ENCODE measurements around the gene CRIP2.

The CRIP2 gene

GRCh38 chr14:105500726-105501101 is 26.1 kb downstream of the CRIP2 start:
- no peak for DNase-seq

GRCh38 chr14:105501504-105502291 is 27.1 kb downstream of the CRIP2 start:
- DNase-seq: no peak

DNA sequence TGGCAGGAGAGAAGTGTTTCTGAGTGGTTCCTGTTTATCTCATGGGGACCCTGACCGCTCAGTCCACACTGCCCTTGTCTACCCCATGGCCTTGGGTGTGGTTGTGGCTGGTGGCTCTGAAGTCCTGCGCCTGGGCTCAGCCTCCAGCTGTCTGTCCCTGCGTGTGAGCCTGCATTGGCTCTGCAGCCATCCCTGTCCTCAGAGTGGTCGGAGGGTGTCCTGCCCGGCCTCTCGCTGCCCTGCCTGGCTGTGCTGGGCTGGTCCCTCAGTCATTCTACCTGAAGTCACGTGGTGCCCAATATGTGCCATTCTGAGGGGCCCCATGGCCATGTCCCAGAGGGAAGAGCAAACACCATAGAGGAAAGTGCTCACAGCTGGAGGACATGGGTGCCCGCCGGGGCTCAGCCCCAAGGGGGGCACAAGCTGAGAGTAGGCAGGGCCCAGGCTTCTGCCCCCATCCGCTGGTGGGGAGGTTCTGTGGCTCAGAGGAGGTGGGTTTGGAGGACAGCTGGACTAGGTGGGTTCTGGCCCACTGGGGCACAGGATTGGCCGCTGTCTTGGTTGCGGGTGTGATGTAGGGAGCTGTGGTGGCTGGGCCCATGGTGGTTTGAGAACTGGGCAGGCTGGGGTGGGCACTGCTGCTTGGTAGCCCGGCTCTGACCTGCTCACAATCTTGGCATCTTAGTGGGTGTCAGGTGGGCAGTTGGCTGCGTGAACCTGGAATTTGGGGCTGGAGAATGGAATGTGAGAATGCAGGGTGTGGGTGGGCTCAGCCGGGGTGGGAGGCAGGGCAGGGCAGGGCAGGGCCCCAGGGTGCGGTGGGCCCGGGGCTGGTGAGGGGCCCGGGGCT is 28.1 kb downstream of the CRIP2 start:
- DNase-seq: no peak

GRCh38 chr14:105503296-105503640 is 28.6 kb downstream of the CRIP2 start:
- DNase-seq: no peak

DNA sequence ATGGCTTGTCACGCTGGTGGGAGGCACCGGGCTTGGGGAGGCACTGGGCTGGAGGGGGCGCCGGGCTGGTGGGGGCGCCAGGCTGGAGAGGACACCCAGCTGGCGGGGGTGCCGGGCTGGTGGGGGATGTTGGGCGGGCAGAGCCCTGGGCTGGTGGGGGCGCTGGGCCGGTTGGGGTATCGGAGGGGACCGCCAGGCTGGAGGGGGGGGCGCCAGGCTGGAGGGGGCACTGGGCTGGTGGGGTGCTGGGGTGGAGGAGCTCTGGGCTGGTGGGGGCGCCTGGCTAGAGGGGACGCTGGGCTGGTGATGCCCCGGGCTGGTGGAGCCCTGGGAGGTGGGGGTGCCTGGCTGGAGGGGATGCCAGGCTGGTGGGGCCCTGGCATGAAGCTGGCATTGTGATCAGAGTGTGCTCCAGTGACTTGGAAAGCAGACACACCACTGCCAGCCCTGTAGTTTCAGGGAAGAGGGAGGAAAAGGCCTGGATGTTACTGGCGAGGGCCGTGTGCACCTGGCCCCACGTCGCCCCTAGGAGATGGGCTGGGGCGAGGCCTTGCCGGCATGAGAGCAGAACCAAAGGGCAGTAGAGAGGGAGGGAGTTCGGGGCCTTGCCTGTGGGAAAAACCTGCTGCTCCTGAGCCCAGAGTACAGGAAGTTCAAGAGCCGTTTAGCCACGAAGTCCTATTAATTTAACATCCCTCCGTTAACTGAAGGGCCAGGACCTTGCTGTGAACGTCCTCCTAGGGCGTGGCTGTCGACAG is 29.5 kb downstream of the CRIP2 start:
- no peak for DNase-seq

GRCh38 chr14:105505101-105505500 is 30.5 kb downstream of the CRIP2 start:
- DNase-seq: no peak

DNA sequence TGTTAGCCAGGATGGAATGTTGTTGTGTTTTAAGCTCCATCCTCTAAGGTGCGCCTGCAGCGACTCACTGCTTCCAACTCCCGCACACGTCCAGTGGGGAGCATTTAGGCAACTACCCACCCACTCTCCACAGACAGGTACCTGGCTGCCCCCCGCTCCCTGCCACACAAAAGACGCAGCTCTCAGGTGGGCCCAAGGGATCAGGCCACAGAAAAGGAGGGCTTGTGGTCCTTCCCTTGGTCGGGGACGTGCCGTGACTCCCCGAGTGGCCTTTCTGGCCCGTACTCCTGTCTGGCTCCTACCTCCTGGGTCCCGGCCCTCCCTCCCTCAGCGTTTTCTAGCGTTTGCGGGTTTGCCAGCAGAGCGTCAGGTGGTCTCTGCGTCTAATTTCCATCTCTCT is 32.6 kb downstream of the CRIP2 start:
- no peak for DNase-seq

- DNase-seq: no peak
These were observed 33.4 kb downstream of the CRIP2 start for GRCh38 chr14:105508069-105508468.

DNA sequence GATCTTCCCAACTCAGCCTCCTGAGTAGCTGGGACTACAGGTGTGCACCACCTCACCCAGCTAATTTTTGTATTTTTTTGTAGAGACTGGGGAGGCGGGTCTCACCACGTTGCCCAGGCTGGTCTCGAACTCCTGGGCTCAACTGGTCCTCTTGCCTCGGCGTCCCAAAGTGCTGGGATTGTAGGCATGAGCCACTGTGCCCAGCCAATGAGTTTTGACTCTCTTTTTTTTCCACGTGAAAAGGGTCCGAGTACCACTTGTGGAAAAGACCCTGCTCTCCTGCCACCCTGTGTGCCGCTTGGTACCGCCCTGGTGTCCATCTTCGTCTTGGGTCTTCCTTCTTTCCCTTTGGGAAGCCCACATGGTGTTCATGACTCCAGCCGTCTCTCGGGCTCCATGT is 34.0 kb downstream of the CRIP2 start:
- DNase-seq: no peak

DNA sequence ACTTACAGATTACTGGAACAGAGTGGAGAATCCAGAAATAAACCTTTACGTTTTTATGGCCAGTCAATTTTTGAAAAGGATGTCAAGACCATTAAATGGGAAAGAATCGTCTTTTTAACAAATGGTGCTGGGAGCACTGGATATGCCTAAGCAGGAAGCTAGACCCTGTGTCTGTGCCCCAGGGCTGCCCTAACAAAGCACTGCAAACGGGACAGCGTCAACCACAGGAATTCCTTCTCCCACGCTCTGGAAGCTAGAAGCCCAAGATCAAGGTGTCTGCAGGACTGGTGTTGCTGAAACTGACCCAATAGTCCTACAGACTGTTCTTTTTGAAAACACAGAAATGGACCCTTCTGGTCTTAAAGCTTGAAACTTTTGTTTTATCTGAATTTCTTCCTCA is 42.5 kb downstream of the CRIP2 start:
- no peak for DNase-seq

DNA sequence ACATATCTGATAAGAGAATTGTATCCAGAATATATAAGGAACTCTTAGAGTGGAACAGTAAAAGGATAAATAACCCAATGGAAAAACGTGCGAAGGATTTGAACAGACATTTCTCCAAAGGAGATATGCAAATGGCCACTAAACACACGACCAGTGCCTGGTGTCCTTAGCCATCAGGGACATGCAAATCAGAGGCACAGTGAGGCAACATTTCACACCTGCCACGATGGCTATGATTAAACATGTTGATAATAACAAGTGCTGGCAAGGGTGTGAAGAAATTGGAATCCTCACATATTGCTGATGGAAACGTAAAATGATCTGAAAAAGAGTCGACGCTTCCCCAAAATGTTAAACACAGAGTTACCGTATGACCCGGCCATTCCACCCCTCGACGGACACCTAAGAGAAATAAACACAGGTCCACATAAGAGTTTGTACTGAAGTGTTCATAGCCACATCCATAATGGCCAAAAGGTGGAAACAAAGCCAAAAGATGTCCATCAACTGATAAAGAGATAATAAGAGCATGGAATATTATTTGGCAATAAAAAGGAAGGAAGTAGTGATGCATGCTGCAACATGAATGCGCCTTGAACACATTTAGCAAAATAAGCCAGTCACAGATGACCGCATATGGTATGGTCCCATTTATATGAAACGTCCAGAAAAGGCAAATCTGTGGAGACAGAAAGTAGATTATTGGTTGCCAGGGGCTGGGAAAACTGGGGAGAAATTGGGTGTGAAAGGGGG is 45.5 kb downstream of the CRIP2 start:
- no peak for DNase-seq

GRCh38 chr14:105525326-105525725 is 50.7 kb downstream of the CRIP2 start:
- no peak for DNase-seq

DNA sequence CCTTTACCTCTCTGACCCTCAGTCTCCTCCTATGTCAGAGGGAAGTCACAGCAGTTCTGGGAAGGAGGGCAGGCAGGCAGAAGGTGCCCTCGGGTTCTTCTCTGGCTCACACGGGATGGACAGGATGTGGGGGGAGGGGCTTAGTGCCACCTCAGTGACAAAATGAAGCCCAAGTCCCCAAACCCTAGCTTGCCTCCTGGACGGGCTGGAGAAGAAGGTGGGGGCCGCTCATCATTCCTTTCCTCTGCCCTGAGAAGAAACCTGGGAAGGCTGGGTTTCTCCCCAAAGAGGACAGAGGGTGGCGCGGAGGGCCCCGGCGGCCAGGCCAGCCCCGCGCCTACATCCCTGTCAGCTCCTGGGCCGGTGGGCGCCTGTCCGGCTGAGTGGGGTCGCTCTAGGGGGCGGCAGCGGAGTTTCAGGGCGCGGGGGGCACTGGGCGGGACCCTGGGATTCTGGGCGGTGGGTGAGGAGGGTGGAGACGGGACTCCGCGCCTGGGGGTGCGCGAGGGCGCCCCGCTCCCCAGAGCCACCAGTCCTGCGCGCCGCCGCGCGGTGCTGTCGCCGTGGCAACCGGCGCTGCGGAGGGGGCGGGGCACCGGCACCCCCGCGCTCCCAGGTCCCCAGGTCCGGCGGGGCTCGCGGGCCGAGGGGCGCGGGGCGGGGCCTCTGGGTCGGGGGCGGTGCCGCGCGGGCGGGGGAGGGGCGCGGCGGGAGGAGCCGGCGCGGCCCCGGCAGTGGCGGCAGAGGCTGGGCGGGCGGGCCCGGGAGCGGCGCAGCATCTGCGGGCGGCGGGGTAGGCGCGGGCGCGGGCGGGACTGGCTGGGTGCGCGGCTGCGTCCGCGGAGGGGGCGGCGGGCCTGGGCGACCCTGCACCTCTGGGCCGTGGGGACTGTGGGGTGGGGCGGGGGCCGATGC is 51.5 kb downstream of the CRIP2 start, which contains the start of gene TMEM121:
TMEM121 (plus strand) TSS at position 723 of the 915 bp plus-strand sequence. CDS start 2,252 bp downstream, outside the sequence.
- DNase-seq: no peak

GRCh38 chr14:105526776-105527380 is 52.3 kb downstream of the CRIP2 start:
- no peak for DNase-seq

- no peak for DNase-seq
These were observed 52.8 kb downstream of the CRIP2 start for GRCh38 chr14:105527381-105527825.

GRCh38 chr14:105527826-105528585 is 53.4 kb downstream of the CRIP2 start:
- DNase-seq: peak; percentile 78

- no peak for DNase-seq
These were observed 54.1 kb downstream of the CRIP2 start for GRCh38 chr14:105528586-105529318.

DNA sequence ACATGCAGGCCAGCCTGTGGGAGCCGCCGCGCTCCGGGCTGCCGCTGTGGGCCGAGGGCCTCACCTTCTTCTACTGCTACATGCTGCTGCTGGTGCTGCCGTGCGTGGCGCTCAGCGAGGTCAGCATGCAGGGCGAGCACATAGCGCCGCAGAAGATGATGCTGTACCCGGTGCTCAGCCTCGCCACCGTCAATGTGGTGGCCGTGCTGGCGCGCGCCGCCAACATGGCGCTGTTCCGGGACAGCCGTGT is 54.6 kb downstream of the CRIP2 start:
- no peak for DNase-seq
